Panc1 (cell line): ENCODE data around the gene LRBA.

ENCODE experiments used
- CTCF ChIP-seq: fragments of 450-650 bp; IDR thresholded peaks from 2 replicates; pipeline ENCODE4 v1.5.1; 2017; ENCODE audit warnings: mild to moderate bottlenecking
- POLR2AphosphoS5 ChIP-seq: IDR thresholded peaks from 2 replicates; pipeline ENCODE4 v1.6.1; 2012; ENCODE audit warnings: mild to moderate bottlenecking, low read depth, low read length, moderate library complexity
- REST ChIP-seq, 2 experiments: IDR thresholded peaks; 2 replicates each; pipeline ENCODE4 v1.6.1; 2011 to 2012; ENCODE audit warnings: low read depth in 2 of 2, control low read depth in 1 of 2, low read length in 1 of 2, mild to moderate bottlenecking in 1 of 2, moderate library complexity in 1 of 2; ENCODE audit not compliant: insufficient read depth in 1 of 2
- SIN3A ChIP-seq: IDR thresholded peaks from 2 replicates; pipeline ENCODE4 v1.6.1; 2012; ENCODE audit warnings: low read depth, mild to moderate bottlenecking, low read length, moderate library complexity, borderline replicate concordance; ENCODE audit not compliant: insufficient read depth
- TCF7L2 ChIP-seq: IDR thresholded peaks from 2 replicates; pipeline ENCODE4 v1.6.1; 2011; ENCODE audit warnings: mild to moderate bottlenecking, low read depth, low read length, inconsistent platforms

DNA sequence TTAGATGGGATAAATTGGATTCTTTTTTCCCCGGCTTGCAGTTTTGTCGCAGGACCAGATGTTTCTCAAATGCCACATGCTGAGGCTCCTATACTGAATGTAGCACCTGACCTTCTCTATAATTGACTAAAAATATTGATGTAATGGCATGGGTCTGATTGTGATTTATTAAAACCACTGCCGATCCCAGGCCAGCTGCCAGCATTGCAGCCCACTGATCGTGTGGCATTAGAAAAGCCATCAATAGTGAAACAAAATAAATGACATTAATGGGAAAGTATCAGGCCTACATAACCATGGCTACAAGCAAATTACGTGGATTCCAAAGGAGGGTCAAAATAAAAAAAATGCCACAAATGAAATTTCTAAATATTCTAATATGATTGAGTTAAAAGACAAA lies 334.4 kb downstream of the LRBA start:
- no peak for TF ChIP-seq CTCF
- no peak for TF ChIP-seq SIN3A
- no peak for TF ChIP-seq TCF7L2
- no peak for TF ChIP-seq POLR2AphosphoS5
- TF ChIP-seq REST (IDR thresholded peaks at IDR 0.05; ENCODE audit: insufficient read depth in 1 of 2, low read depth in 2 of 2, low read length in 1 of 2), result no peak
